Hematopoietic multipotent progenitor cell treated with erythropoietin and hydrocortisone succinate and interleukin-3 and kit ligand, for 15 days (in vitro differentiated cells): Measurements from ENCODE around the gene TMEM191C.
A peak's percentile ranks its signal among the peaks of the same experiment; 100 is the strongest.
"Not testable (repeated sequence)": the region's sequence is repeated elsewhere in the genome, so short reads cannot be mapped to it uniquely, and the experiment has no call there.

Source experiments
- DNase-seq: peaks from one replicate; pipeline ENCODE4 v3.0.0-alpha.2; 2015; ENCODE audit warnings: low spot score

The TMEM191C gene

DNA sequence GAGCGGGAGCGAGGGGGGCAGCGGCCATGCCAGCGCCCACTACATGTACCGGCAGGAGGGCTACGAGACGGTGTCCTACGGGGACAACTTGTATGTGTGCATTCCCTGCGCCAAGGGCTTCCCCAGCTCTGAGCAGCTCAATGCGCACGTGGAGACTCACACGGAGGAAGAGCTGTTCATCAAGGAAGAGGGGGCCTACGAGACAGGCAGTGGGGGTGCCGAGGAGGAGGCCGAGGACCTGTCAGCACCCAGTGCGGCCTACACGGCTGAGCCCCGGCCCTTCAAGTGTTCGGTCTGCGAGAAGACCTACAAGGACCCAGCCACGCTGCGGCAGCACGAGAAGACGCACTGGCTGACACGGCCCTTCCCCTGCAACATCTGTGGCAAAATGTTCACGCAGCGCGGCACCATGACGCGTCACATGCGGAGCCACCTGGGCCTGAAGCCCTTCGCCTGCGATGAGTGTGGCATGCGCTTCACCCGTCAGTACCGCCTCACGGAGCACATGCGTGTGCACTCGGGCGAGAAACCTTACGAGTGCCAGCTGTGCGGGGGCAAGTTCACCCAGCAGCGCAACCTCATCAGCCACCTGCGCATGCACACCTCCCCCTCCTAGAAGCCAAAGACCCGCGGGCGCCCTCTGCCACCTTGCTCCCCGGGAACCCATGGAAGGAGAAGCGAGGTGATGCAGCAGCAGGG lies 20.9 kb upstream of the TMEM191C start:
- DNase-seq, result no peak

DNA sequence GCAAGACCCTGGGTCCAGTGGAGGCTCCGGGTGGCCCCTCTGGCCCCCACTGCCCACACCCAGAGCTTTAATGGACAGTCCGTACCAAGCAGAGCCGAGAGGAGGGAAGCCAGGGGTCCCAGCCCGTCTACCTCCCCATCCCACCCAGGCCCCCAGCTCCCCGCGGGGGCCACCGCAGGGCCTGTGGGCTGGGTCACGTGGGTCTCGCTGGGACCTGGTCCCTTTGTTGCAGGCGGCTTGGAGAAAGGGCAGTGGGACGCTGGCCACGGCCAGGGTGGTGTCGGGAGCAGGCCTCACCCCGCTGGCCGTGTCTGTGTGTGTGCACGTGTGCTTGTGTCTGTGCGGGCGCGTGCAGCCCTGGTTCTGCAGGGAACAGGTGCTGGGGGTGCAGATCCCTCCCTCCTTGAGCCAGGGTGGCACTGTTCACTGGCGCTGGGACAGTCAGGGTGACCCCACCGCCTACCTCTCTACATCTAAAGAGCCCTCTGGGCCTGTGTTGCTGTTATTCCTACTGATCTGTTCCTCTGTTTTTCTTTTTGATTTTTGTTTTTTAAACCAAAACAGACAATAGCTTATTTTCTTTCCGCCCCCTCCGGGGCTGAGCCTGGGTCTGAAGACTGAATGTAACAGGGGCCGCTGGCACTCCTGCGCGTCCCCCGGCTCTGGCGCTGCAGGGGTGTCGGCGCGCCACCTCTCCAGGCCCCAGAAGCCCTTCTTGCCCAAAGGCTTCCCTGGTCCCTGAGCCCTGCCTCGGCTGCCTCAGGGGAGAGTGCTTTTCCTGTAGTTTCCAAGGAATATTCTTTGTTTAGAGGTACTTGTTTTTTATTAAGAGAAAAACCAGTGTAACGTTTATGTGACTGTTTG lies 20.1 kb upstream of the TMEM191C start:
- DNase-seq, result no peak

DNA sequence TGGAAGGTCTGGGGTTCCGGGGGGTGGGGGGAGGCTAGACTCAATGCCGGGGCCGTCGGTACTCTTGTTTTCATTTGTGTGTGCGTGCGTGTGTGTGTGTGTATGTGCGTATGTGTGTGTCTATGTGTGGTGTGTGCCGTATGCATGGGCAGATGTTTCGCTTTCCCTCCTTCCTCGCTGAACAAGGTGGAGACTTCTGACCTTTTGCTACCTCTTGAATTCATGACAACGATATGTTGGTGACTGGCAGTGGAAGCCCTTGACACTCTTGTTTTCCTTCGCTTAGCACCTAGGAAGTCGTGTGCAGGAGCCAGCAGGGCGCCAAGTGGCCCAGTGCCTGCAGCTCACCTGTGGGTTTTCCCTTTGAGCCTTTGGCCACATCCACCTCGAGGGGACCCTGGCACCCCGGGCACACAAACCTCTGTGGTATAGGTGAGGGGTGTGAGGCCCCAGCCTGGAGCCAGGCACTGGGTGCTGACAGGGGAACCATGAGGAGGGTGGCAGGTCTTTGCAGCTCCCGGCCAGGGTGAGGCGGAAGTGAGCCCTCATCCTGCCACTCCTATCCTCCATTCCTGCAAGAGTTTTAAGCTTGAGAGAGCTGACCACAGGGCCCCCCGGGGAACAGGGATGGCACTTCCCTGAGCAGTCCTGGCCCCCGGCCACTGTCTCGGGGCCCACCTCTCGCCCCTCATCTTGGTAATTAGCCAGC lies 19.3 kb upstream of the TMEM191C start:
- DNase-seq, result no peak

DNA sequence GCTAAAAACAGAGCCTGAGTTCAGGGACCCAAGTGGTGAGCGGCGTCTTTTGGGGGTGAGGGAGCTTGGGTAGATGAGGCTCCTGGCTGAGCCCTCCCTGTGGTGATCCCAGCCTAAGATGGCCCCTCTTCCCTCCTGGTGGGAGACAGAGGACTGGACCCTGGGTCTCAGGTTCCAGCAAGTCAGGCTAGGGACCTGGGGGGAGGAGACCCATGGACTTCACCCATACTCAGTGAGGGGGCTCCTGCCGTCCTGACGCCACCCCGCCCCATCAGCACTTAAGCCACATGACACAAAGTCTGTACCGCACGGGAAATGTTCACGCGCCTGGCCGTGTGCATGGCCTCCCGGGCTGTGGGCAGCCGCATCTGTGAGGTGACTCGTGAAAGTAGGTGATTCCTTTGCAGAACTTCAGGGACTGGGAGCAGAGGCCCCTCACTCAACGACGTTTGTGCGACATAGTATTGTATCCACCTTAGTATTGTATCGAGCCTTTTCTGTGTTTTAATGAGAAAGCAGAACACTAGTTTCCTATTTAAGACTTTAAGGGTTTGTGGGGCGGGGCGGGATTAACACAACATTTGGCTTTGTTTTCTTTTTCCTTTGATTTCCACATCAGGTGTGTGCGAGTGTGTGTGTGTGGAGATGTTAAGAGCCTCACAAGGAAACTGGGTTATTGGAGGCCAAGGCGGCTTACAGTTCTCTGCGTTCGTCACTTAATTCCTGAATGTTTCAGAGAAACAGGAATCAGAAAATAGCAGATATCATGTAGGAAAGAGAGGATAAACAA lies 18.4 kb upstream of the TMEM191C start:
- no peak for DNase-seq

DNA sequence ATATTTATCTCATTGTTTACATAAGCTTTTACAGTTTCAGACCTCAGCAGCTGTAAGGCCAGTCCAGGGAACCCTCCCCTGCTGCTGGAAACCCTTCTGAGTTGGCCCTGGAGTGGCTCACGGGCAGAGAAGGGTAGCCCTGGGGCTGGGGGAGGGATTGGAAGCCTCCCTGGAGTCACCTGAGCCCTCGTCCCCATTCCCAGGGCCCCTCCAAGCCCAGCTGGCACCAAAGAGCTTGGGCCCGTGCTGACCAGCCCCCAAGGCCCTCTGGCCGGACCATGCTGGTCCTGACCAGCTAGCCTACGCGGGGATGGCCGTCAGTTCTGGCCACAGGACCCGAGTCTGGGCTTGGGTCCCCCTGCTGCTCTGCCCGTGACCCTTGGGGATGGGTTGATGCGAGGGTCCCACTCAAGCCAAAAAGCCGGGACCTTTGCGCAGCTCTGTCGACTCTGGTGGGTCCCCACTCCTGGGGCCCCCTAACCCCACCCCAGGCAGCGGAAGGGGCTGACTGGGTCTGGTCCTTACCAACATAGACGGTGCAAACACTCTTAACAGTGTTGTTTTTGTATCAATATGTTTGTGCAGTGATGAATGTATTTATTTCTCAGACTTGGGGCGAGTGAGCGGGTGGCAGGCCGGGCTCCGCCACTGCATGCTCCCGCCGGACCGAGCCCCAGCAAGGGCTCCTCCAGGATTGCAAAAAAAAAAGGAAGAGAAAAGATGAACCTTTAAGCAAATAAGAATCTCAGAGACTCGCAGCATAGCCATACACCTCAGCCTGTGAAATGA lies 17.5 kb upstream of the TMEM191C start:
- DNase-seq, result no peak

DNA sequence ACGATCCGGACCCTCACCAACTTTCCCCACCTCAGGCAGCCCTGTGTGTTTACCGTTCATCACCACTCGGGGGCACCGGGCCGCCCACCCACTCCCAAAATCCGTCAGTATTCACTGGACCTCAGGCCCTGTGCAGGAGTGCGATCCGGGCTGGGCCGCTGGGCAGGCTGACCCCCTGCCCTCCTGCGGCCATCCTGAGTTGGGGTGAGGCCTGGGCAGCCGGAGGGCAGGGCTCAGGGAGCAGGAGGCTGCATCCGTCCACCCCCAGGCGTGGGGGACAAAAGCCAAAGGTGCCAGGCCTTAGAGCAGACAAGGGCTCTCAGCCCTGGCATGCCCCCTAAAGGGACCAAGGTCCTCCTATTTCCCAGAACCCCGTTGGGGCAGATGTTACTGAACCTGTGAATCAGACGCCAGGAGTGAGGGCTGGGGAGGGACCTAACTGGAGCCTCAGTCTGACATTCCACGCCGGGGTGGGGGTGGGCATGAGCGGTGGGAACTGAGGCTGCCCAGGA lies 16.8 kb upstream of the TMEM191C start:
- no peak for DNase-seq

DNA sequence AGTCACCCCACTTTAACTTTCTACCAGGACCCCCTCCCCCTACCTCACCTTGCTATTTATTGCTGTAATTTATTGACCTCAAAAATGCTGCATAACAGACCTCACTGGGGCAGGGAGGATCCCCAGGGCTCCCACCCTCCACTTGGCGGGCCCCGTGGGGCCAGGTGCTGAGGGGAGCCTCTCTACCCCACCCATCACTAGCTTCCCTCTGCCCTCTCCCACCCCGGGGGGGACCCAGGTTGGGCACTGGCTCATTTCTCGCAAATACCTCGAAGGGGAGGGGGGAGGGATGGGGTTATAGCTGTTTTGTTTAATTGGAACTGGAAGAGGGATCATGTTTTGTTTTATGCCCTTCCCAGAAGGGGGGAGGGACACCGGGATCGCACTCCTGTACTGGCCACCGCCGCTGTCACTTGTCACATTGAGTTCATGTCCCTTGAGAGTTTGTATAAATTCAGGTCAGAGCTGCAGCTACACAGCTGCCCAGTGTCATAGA lies 16.3 kb upstream of the TMEM191C start:
- no peak for DNase-seq

DNA sequence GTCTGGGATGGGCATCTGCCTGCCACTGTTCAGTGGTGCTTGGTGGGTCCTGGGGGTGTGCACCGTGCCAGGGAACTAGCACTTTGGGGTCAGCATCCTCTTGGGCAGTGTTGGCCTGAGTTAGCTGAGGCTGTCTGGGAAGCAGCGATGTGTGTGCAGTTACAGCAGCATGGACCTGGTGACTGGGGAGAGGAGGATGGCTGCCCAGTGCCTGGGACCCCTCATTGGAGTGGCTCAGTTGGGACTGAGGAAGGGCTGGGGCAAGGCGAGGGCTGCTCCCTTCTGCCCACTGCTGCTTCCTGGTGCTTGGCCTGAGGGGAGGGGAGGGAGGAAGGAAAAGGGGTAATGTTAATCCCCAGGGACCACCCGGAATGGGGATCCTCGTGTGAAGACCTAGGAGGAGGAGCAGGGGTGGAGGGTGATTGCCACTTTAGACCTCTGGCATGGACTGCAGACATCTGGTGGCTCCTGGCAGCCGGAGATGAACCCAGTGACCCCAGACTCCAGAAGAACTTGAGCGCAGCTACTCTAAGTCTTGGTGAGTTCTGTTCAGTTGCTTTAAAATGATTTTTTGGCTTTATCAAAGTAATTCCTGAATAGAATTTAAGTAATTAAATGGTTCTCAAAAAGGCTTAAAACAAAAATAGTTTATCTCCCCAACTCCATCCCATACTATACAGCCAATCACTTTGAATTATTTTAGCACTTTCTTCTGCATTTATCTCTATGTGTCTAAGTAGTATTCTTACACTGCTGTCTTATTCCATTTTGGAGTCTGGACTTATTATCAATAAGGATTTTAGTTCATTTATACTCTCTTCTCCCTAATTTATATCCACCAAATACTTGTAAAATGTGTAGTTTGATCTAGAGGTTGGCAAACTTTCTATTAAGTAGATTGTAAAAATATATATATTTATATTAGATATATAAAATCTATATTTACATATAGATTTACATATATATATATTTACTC lies 15.4 kb upstream of the TMEM191C start:
- DNase-seq, result no peak

DNA sequence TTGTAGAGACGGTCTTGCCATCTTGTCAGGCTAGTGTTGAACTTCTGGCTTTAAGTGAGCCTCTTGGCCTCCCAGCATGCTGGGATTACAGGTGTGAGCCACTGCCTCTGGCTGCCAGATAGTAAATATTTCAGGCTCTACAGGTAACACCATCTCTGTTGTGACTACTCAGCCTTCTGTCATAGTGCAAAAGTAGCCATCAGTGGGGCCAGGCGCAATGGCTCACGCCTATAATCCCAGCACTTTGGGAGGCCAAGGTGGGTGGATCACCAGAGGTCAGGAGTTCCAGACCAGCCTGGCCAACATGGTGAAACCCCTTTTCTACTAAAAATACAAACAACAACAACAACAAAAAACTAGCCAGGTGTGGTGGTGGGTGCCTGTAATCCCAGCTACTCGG lies 14.5 kb upstream of the TMEM191C start:
- DNase-seq, result not testable (repeated sequence)

DNA sequence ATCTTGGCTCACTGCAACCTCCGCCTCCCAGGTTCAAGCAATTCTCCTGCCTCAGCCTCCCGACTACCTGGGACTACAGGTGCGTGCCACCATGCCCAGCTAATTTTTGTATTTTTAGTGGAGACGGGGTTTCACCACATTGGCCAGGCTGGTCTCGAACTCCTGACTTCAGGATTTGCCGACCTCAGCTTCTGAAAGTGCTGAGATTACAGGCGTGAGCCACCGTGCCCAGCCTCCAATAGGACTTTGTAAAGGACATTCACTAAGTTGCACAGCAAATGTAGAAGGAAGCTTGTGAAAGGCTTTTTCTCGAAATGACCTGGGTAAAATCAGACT lies 12.2 kb upstream of the TMEM191C start:
- not testable (repeated sequence) for DNase-seq

DNA sequence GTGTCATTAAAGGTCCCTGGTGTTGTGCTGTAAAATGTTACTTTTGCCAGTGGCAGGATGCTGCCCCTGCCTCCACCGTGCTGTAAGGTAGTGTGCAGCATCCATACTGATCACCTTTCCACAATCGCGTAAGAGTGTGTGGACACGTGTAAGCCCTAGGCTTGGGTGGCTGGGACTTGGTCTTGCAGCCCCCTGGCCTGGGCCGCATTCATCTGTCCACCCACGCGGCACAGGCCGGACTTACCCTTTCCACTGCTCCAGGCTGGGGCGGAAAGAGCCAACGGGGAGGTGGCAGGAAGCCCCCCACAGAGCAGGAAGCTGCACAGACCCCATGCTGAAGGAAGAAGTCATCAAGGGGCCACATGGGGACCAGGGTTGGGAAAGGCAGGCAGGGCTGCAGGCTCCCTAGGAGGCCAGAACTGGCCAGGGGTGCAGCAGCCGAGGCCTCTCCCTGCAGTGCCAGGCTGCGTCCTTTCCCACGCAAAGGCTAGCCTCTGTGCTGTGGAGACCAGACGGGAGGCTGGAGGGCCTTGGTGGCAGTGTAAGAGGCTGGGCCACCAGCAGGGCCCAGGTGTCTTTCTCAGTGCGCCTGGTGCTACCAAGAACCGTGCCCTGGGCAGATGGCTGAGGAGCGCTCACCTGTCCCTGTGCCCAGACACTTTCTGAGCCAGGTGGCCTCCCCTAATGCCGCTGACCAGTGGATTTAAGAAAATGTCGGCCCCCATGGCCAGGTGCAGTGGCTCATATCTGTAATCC lies 11.7 kb upstream of the TMEM191C start:
- DNase-seq, result no peak

DNA sequence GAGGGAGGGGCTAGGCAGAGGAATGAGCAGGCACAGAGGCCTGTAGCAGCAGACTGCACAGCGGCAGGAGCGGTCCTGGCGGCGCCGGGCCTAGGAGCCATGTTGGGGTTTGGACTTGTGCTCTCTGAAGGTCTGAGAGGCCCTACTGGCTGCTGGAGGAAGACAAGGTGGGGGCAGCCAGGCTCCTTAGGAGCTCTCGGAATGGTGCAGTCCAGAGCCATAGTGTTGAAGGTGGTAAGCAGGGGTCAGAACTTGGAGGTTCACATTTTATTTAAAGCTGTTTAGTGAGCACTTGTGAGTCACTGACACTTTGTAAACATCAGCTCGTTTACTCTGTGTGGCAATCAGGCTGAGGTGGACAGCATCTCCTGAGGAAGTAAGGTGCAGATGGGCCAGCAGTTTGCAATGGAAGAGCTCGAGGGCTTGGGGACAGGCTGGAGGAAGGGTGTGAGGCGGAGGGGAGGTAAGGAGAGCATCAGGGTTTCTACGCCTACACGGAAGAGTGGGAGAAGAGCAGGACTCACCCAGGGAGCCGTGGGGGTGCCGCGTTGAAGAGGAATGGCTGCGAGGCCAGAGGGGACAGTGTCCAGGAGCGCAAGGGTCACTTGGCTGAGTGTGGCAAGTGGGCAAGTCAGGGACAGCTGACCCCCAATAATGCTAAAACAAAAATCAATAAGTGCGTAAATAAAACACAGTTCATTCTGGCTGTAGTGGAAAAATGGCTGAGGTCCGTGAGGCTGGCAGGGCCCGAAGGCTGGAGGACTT lies 10.0 kb upstream of the TMEM191C start:
- DNase-seq, result no peak

DNA sequence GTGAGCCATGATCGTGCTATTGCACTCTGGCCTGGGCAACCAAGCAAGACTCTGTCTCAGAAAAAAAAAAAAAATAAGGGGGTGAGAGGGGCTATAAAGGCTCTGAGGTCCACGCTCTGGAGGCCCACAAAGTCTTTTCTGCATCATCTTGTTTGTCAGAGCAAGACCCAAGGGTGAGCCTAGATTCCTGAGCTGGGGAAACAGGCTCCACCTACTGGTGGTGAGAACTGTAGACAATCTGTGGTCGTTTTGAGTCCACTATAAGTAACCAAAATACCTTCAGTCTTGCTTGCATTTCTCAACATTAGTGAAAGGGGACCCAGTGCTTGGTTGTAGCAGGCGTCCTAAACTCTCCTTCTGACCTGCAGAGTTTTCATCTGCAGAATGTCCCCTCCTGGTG lies 4.5 kb upstream of the TMEM191C start:
- DNase-seq, result not testable (repeated sequence)

DNA sequence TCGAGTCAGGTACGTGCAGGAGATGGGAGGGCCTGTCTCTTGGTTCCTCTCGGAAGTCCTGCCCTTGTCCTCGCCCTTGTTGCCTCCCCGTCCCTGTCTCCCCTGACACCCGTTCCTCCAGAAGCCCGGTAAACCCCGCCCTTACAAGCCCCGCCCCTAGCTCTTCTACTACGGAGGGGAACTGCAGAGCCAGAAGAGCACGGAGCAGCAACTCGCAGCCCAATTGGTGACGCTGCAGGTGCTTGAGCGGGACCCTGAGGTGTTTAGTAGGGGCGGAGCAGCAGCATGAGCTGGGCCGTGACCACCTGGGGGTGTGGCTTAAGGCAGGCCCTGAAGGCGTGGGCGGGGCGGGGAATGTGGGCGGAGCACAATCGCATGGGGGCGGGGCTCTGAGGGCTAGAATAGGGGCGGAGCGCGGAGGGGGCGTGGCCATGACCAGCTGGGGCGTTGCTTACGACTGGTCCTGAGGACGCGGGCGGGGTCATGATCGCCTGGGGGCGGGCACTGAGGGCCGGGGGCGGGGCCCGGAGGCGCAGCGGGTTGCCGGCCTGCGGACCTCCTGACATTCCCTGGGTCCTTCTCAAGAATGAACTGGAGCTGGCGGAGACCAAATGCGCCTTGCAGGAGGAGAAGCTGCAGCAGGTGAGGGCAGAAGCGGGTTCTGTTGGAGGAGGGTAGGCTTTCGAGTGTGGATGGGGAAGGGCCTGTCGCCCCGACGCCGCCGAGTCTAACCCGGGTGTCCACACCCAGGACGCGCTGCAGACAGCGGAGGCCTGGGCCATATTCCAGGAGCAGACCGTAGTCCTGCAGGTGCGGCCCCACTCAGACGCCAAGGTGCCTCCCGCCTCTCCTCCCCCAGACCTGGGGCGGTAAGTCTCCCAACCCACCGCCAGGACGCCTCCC lies 1.3 kb downstream of the TMEM191C start:
- peak; percentile 73 for DNase-seq

DNA sequence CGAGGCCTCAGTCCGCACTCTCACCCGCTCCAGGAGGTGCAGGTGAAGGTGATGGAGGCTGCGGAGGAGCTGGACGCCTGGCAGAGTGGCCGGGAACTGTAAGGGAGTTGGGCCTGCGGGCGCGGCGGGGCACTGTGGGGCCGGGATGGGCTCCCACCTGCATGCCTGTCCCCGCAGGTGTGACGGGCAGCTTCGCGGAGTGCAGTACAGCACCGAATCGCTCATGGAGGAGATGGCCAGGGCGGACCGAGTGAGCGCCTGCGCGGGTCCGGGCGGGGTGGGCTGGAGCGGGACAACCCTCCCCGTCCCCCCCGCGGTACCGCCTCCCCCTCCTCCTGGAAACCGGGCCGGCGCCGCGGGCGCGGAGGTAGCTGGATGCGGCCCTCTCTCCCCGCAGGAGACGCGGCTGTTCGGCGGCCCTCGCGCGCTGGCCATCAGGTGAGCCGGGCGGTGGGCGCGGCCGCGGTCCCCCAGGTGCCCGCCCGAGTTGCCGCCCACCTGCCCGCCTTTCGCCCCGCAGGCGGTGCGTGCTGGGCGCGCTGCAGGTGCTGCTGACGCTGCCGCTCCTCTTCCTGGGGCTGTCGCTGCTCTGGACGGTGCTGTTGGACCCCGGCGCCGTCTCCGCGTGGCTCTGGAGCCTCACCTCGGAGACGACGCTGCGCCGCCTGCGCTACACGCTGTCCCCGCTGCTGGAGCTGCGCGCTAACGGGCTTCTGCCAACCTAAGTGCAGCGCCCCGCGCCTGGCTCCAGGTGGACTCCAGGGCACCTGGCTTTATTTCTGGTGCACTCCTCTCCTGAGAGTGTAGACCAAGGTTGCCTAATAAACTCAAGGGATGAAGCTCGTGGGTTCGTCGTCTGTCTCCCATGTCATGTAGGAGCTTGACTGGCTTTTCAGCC lies 2.2 kb downstream of the TMEM191C start:
- DNase-seq, result not testable (repeated sequence)

DNA sequence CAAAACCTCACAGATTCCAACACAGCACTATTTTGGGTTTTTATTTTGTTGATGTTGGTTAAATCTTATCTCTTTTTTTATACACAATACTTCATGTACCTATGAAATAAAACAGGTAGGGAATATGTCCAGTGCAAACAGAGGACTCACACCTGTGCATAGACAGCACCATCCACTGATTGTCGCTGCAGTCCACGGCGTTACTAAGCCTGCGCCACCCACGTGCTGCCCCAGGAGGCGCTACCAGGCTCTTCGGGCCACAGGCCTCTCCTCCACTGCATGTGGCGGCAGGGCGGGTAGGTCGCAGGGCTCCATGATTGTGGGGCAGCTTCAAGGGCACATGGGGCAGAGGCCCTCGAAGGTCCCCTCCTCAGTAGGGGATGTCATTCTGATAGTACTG lies 5.8 kb downstream of the TMEM191C start:
- DNase-seq, result not testable (repeated sequence)
